Measurements from ENCODE around the gene ZYG11B.
"Not testable (repeated sequence)": the region's sequence is repeated elsewhere in the genome, so short reads cannot be mapped to it uniquely, and the experiment has no call there.

ZYG11B gene

GRCh38 chr1:52727114-52727586 is 897 bp downstream of the ZYG11B start:
- Mint-ChIP-seq H3K27me3 (peaks cover 4% of the 10 kb centered on the region), H3K9me3 (no peaks in the 10 kb centered on the region), H3K4me3 (peak overlapping the region; percentile 87), H3K27ac (peak overlapping the region; percentile 81), H3K36me3 (ENCODE audit: low read depth) (peaks cover 26% of the 10 kb centered on the region), H3K4me1 (ENCODE audit: low read depth) (peaks cover 51% of the 10 kb centered on the region)
- intact Hi-C loops (cut with micrococcal nuclease): no loop called here

DNA sequence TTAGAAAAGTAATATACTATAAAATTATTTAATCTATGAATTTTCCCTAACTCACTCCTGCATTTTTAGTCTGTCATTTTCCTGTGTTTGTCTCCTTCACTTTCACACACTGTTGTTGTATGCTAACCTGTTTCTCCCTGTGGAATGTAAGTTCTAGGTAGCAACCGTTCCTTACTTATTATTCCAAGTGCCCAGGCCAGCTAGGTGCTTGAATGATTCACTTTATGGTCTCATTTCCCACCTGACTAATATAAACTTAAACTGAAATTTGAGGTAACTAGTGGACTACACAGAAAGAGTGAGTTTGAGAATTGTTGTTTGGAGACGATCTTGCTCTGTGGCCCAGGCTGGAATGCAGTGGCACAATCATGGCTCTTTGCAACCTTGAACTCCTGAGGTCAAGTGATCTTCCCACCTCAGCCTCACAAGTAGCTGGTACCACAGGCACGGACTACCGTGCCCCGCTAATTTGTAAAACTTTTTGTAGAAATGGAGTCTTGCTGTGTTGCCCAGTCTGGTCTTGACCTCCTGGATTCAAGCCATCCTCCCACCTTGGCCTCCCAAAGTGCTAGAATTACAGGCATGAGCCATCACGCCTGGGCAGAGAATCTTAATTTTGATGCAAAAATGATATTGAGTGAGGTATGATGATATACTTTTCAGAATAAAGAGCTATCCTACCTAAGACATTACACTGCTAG is 1.9 kb downstream of the ZYG11B start:
- no peak overlapping the region for H3K4me3 Mint-ChIP-seq
- peaks cover 49% of the 10 kb centered on the region for H3K4me1 Mint-ChIP-seq (ENCODE audit: low read depth)
- peaks cover 4% of the 10 kb centered on the region for H3K27me3 Mint-ChIP-seq
- no peak overlapping the region for H3K27ac Mint-ChIP-seq
- no peaks in the 10 kb centered on the region for H3K9me3 Mint-ChIP-seq
- intact Hi-C loops (cut with micrococcal nuclease): no loop called here
- H3K36me3 Mint-ChIP-seq (ENCODE audit: low read depth): peaks cover 26% of the 10 kb centered on the region

DNA sequence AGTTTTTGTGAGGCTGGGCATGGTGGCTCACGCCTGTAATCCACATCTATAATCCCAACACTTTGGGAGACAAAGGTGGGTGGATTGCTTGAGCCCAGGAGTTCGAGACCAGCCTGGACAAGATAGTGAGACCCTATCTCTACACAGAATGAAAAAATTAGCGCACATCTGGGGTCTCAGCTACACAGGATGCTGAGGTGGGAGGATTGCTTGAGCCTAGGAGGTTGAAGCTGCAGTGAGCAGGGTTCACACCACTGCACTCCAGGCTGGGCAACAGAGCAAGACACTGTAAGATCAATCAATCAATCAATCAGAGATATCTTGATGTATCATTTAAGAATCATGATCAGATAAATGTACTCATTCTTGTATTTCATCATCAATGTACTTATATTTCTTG is 7.1 kb downstream of the ZYG11B start:
- H3K27me3 Mint-ChIP-seq: no peaks in the 10 kb centered on the region
- peaks cover 26% of the 10 kb centered on the region for H3K36me3 Mint-ChIP-seq (ENCODE audit: low read depth)
- H3K9me3 Mint-ChIP-seq: no peaks in the 10 kb centered on the region
- H3K4me1 Mint-ChIP-seq (ENCODE audit: low read depth): peaks cover 17% of the 10 kb centered on the region
- intact Hi-C loops (cut with micrococcal nuclease): no loop called here
- no peak overlapping the region for H3K27ac Mint-ChIP-seq
- no peak overlapping the region for H3K4me3 Mint-ChIP-seq

DNA sequence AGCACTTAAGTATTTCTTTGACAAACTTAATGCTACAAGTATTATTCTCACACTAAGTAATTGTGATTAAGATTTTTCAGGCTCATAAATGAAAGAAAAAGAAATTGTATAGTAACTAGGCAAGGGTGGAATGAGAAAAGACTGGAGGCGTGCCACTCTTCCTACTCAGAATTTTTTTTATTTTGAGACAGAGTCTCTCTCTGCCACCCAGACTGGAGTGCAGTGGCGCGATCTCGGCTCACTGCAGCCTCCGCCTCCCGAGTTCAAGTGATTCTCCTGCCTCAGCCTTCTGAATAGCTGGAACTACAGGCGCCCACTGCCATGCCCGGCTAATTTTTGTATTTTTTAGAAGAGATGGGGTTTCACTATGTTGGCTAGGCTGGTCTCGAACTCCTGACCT is 9.1 kb downstream of the ZYG11B start:
- H3K9me3 Mint-ChIP-seq; H3K4me3 Mint-ChIP-seq; H3K4me1 Mint-ChIP-seq (ENCODE audit: low read depth); H3K27ac Mint-ChIP-seq; intact Hi-C loops (cut with micrococcal nuclease); H3K27me3 Mint-ChIP-seq: not testable (repeated sequence)
- peaks cover 27% of the 10 kb centered on the region for H3K36me3 Mint-ChIP-seq (ENCODE audit: low read depth)

- no peaks in the 10 kb centered on the region for H3K9me3 Mint-ChIP-seq
- no peaks in the 10 kb centered on the region for H3K27me3 Mint-ChIP-seq
- H3K36me3 Mint-ChIP-seq (ENCODE audit: low read depth): peaks cover 27% of the 10 kb centered on the region
- H3K27ac Mint-ChIP-seq: no peak overlapping the region
- H3K4me3 Mint-ChIP-seq: no peak overlapping the region
- no peaks in the 10 kb centered on the region for H3K4me1 Mint-ChIP-seq (ENCODE audit: low read depth)
- intact Hi-C loops (cut with micrococcal nuclease): no loop called here
These were observed 11.9 kb downstream of the ZYG11B start for GRCh38 chr1:52738148-52738547.

- Mint-ChIP-seq H3K4me1 (ENCODE audit: low read depth) (no peaks in the 10 kb centered on the region), H3K36me3 (ENCODE audit: low read depth) (peaks cover 27% of the 10 kb centered on the region), H3K27me3 (no peaks in the 10 kb centered on the region), H3K9me3 (no peaks in the 10 kb centered on the region), H3K4me3 (no peak overlapping the region), H3K27ac (no peak overlapping the region)
- intact Hi-C loops (cut with micrococcal nuclease): no loop called here
These were observed 12.6 kb downstream of the ZYG11B start for GRCh38 chr1:52738893-52739292.

GRCh38 chr1:52739699-52740467 is 13.6 kb downstream of the ZYG11B start:
- no peaks in the 10 kb centered on the region for H3K27me3 Mint-ChIP-seq
- no peak overlapping the region for H3K27ac Mint-ChIP-seq
- intact Hi-C loops (cut with micrococcal nuclease): no loop called here
- no peaks in the 10 kb centered on the region for H3K9me3 Mint-ChIP-seq
- no peak overlapping the region for H3K4me3 Mint-ChIP-seq
- H3K4me1 Mint-ChIP-seq (ENCODE audit: low read depth): no peaks in the 10 kb centered on the region
- peaks cover 23% of the 10 kb centered on the region for H3K36me3 Mint-ChIP-seq (ENCODE audit: low read depth)

DNA sequence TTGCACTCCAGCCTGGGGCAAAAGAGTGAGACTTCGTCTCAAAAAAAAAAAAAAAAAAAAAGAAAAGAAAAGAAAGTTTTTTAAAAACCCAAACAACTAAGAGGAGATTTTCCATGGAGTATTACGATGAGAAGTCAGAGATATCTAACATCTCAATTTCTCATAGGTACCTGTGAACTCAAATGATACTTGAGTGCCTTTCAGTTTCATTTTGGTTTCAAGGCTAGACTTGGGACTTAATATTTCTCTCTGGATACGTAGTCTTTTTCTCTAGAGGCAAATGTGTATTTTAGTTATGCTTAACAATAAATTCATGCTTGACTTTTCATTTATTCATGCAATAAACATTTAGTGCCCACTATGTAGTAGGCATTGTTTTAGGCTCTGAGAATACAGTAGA is 15.0 kb downstream of the ZYG11B start:
- Mint-ChIP-seq H3K4me1 (ENCODE audit: low read depth) (no peaks in the 10 kb centered on the region), H3K27me3 (no peaks in the 10 kb centered on the region), H3K36me3 (ENCODE audit: low read depth) (peaks cover 20% of the 10 kb centered on the region), H3K9me3 (no peaks in the 10 kb centered on the region), H3K27ac (no peak overlapping the region), H3K4me3 (no peak overlapping the region)
- intact Hi-C loops (cut with micrococcal nuclease): no loop called here

GRCh38 chr1:52746189-52746588 is 19.9 kb downstream of the ZYG11B start:
- no peaks in the 10 kb centered on the region for H3K27me3 Mint-ChIP-seq
- intact Hi-C loops (cut with micrococcal nuclease): no loop called here
- no peaks in the 10 kb centered on the region for H3K9me3 Mint-ChIP-seq
- H3K36me3 Mint-ChIP-seq (ENCODE audit: low read depth): peaks cover 14% of the 10 kb centered on the region
- no peak overlapping the region for H3K27ac Mint-ChIP-seq
- no peak overlapping the region for H3K4me3 Mint-ChIP-seq
- peaks cover 5% of the 10 kb centered on the region for H3K4me1 Mint-ChIP-seq (ENCODE audit: low read depth)

DNA sequence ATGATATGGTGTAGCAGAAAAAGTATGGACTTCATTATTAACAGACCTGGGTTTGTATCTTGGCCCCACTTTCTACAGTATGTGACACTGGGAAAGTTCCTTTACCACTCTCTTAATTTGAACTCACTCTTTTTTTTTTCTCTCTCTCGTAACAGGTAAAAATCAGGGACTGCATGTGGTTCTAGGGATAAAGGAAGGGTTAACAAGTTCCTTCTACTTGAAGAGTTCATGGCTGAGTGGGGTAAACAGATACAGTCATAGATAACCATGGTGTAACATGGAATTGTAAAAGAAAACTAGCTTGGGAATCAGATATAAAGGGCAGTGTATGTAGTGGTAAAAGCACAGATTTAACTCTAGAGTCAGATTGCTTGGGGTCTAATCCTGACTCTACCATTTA is 21.2 kb downstream of the ZYG11B start:
- Mint-ChIP-seq H3K27me3 (no peaks in the 10 kb centered on the region), H3K4me3 (no peak overlapping the region), H3K36me3 (ENCODE audit: low read depth) (peaks cover 9% of the 10 kb centered on the region), H3K4me1 (ENCODE audit: low read depth) (peaks cover 5% of the 10 kb centered on the region), H3K9me3 (no peaks in the 10 kb centered on the region), H3K27ac (no peak overlapping the region)
- intact Hi-C loops (cut with micrococcal nuclease): no loop called here

- no peaks in the 10 kb centered on the region for H3K27me3 Mint-ChIP-seq
- peaks cover 5% of the 10 kb centered on the region for H3K4me1 Mint-ChIP-seq (ENCODE audit: low read depth)
- no peak overlapping the region for H3K4me3 Mint-ChIP-seq
- intact Hi-C loops (cut with micrococcal nuclease): no loop called here
- H3K36me3 Mint-ChIP-seq (ENCODE audit: low read depth): peaks cover 6% of the 10 kb centered on the region
- no peaks in the 10 kb centered on the region for H3K9me3 Mint-ChIP-seq
- no peak overlapping the region for H3K27ac Mint-ChIP-seq
These were observed 21.9 kb downstream of the ZYG11B start for GRCh38 chr1:52748119-52748518.

DNA sequence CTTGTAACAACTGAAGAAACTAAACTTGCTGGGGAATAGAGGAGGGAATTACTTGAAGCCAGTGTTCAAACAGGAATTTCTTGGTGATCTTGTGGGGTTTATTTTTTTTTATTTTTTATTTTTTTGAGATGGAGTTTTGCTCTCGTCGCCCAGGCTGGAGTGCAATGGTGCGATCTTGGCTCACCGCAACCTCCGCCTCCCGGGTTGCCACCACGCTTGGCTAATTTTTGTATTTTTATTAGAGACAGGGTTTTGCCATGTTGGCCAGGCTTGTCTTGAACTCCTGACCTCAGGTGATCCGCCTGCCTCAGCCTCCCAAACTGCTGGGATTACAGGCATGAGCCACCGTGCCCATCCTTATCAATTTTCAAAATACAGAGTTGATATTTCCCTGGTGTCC is 23.2 kb downstream of the ZYG11B start:
- H3K36me3 Mint-ChIP-seq (ENCODE audit: low read depth); H3K4me3 Mint-ChIP-seq; H3K4me1 Mint-ChIP-seq (ENCODE audit: low read depth); intact Hi-C loops (cut with micrococcal nuclease); H3K9me3 Mint-ChIP-seq; H3K27ac Mint-ChIP-seq; H3K27me3 Mint-ChIP-seq: not testable (repeated sequence)

- not testable (repeated sequence) for H3K36me3 Mint-ChIP-seq (ENCODE audit: low read depth)
These were observed 23.9 kb downstream of the ZYG11B start for GRCh38 chr1:52750139-52750538.

DNA sequence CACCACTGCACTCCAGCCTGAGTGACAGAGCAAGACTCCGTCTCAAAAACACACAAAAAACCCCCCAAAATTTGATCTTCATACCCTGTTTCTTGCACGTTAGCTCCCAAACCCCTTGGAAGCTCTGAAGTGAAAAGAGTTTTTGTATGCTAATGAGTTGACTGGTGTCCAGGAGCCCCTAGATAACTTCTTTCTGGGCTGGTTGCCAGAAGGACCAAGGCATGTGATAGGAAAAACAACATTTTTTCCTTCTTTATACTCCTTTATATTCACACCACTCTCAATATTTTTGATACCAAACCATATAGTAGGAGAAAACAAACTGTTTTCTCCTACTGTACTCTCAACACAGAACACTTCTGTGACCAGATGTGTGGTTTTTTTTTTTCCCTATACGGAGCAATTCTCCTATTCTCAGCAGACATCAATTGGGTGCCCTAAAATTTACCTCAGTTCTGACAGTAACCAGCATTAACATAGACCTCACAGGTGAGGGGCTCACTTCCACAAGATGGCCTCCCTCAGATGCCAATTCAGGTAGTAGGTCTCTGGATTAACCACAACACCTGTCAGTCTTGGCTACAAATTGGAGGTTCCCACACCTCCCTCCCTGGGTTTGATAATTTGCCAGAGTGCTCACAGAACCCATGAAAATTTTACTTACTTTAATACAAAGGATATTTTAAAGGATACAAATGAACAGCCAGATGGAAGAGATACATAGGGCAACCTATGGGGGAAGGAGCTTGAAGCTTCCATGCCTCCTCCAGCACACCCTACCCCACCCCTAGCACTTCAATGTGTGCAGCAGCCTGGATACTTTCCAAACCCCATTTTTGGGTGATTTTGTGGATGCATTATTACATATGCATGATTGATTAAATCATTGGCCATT is 25.6 kb downstream of the ZYG11B start:
- Mint-ChIP-seq H3K36me3 (ENCODE audit: low read depth) (peaks cover 15% of the 10 kb centered on the region), H3K4me1 (ENCODE audit: low read depth) (peaks cover 5% of the 10 kb centered on the region), H3K4me3 (no peak overlapping the region), H3K9me3 (no peaks in the 10 kb centered on the region), H3K27me3 (no peaks in the 10 kb centered on the region), H3K27ac (no peak overlapping the region)
- intact Hi-C loops (cut with micrococcal nuclease): no loop called here

More at GRCh38 chr1:52750139-52750538, 23.9 kb downstream of the ZYG11B start:
- H3K27me3 Mint-ChIP-seq; H3K27ac Mint-ChIP-seq; H3K4me1 Mint-ChIP-seq (ENCODE audit: low read depth); intact Hi-C loops (cut with micrococcal nuclease); H3K4me3 Mint-ChIP-seq; H3K9me3 Mint-ChIP-seq: not testable (repeated sequence)
